Non-pigmented ciliary epithelial cell (primary cell): ENCODE data around the gene KCND3.

Experiments used
- DNase-seq: peaks from one replicate; pipeline ENCODE4 v3.0.0-alpha.2; 2010; ENCODE audit warnings: low read depth

The KCND3 gene

DNA sequence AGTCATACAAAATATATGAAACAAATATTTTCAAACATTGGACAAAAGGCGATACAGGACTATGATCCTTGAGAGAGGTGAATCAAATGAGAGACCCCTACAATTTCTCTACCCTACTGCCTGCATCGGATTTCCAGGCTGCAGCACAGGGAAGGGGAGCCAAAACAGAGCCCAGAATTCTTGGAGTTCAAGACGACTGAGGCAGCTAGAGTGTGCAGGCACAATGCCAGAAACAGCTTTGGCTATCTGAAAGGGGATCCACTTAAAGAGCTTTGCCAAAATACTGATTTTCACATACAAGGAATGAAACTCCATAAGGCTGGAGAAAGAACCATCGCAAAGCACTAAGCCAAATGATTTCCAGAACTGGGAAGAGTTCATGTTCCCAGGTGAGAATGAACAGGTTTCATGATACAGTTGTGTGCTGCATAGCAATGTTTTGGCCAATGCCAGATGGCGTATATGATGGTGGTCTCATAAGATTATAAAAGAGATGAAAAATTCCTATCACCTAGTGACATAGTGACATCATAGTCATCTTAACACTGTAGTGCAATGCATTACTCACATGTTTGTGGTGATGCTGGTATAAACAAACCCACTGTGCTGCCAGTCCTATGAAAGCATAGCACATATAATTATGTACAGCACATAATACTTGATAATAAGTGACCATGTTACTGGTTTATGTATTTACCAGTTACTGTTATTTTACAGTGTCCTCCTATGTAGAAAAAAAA, 77.5 kb downstream of the KCND3 start:
- no peak for DNase-seq

DNA sequence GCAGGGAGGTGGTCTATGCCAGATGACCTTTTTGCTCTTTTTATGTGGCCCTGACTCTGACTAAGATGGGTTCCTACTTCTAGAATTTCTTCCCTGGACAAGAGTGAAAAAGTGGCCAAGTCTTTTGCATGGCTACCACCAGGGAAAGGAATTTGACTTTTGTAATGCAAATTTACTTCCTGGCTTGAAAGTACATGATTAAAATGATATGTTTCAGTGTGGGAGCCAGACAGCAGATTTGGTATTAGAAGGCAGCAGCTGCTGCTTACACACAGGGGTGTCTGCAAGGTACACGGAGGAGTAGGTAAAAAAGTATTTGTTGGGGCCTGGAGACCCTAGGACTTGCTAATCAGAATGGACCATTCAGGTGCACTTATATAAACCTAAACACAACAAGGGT, 78.4 kb downstream of the KCND3 start:
- DNase-seq: no peak

DNA sequence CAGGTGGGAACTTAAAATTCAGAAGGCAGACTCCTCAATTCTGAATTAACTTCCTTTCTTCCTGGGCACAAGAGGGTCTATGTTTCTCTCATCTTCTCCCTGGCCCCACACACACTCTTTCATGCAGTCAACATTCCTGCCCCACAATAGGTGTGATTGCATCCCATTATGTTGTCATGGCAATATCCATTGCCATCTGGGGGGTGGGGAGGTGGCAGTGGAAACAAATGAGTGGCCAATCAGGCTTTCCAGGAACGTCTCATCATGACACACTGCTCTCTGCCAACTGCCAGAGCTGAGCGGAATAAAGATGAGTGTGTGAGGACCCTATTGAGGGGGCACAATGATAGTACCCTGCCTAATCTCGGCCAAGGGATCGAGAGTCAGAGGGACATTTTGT, 80.4 kb downstream of the KCND3 start:
- DNase-seq: no peak

DNA sequence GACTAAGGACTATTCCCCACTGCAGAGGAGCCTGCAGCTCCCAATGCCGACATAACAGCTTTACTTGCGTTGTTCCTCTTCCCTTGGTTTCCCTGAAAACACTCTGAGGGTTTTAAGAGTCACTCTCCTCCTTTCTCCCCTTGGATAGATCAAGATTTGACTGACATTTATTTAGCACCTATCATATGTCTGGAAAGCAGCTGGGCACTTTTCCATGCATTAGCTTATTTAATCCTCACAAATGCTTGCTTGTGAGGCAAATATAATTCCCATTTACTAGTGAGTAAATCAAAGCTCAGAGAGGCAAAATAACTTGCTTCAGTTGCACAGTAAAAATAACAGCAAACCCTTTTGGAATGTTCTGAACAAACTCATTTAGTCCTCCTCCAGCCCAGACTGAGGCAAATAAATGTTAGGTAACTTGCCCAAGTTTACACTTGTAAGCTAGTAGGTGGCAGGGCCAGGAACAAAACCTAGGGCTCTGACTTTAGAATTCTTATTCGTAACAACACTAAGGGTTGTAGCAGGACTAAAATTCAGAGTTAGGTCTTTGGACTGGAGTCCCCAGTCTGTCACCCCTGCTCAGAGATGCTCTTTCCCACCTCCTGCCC, 81.4 kb downstream of the KCND3 start:
- DNase-seq: no peak

DNA sequence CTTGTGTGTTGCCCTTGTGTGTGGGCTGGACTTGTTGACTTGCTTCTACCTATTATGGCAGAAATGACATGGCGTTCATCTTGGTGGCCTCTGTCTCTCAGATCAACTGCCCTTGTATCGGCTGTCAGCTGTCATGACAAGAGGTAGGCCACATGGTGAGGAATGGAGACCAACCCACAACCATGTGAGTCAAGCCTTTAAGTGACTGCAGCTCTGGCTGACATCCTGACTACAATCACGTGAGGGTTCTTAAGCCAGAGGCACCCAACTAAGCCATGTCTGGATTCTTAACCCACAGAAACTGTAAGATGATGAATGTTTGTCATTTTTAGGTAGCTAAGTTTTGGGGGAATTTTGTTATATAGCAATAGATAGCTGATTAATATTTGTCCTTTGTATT, 82.1 kb downstream of the KCND3 start:
- no peak for DNase-seq

DNA sequence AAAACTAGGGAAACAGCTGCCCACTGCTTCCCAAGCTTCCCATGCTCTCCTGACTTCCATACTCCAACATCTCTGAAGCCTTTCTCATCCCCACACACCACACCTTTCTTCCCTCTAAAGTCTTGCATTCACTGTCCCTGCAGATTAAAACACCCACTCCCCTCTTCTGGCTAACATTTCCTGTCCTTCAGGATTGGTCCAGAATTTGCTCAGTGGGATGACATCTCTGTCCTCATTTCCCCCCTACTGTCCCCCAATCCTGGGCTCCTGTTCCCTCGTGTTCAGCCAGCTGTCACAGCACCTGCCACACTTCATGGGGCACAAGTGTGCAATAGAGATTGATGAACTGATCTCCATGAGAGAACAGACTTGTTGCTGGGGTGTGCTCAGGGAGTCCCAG, 82.7 kb downstream of the KCND3 start:
- no peak for DNase-seq

DNA sequence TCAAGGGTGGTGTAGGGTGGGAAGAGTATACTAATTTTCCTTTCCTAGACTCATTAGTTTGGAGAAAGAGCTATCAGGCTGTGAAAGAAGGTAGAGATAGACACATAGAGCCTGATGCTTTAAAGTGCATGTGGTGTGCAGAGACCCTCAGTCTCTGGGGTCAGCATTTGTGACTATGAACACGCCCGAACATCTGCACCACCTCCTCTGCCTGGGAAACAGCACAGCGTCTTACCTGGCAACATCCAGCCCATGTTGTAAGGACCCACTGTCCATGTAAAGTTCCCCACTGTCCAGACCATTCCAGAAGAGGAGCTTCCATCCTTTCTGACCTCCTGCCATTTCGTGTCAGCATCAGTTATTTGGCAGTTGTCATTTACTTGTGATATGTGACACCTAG, 83.4 kb downstream of the KCND3 start:
- DNase-seq: no peak

DNA sequence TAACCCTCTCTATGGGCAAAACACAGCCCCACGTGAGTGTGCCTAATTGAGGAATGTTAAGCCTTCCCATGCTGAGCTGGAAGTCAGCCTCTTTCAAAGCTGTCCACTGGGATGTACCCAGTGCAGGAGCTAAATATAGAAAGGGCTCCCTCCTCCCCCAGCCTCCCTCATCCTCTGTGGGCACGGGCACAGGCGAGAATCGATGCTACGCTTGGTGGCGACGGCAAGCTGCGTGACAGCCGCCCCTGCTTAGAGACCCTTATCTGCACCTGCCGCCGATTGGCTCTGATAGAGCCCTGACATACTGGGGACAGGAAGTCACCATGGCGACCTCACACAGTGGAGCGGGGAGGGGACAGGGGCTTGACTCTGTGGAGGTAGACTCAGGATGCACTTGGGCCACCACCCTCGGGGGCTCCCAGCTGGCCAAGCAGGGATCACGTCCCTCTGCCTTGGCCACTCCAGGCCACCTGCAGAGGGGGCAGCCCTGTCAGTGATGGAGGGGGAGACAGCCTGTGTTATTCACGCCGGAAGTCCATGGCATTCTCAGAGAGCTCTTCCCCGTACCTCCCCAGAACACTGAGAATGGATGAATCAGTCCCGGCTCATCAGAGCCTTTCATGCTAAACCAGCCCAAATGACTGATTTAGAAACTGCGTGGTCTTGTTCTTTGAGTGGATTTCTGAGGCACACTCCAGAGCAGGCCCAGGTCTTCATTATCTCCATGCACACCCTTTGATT, 84.8 kb downstream of the KCND3 start:
- DNase-seq: no peak

DNA sequence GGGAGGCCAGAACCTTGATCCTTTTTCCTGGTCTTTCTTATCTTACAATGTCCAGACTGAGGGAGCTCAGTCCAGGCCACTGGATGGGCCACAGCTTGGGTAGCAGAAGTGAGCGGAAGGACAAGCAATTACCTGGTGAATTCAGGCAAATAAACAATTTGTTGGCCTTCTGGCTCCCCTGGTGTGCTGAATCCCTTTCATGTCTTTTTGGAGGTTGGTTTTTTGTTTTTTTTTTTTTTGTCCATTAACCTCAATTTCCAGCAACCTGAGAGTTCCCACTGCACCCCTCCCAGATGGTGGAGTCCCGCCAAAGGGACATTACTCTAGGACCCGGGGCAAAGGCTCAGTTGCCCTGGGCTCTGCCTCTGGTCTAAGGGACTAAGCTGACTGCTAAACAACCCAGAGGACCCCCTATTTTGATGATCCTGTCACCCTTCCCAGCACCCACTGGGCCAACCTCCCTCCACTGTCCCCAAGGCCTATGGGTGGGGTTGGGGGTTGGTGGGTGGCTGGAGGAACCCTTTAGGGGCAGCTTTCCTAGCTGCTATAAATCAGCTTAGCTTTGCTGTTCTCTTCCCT, 85.5 kb downstream of the KCND3 start:
- no peak for DNase-seq

DNA sequence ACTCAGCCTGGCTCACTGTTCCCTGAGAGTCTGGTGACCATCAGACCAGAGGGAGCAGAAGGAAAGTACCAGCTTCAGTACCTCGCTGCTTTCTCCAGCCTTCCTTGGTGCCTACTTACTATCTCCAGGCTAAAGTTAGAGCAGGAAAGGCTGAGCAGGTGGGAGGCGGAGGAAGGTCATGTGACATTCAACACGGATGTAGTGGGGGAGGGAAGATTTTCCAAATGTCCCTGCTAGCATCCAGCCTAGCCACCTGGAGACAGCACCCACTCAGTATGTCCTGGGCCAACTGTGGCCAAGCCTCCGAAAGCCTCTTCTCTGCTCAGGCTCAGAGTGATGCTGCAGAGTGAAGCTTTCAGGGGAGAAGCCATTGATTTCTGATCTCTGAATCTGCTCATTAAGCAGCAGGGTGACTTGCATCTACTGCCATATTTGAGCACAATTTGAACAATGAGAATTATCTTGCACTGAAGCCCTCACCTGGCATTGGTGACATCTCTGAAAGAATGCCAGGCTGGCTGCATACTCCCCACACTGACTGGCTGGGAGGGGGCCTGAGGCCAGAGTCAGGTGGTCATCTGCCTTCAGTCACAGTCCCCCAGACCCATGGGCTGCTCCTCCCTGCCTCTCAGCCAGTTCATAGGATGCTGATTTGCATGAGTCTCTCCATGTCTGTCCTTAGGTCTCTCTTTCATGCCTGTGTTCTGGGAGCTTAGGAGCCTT, 86.2 kb downstream of the KCND3 start:
- DNase-seq: no peak

DNA sequence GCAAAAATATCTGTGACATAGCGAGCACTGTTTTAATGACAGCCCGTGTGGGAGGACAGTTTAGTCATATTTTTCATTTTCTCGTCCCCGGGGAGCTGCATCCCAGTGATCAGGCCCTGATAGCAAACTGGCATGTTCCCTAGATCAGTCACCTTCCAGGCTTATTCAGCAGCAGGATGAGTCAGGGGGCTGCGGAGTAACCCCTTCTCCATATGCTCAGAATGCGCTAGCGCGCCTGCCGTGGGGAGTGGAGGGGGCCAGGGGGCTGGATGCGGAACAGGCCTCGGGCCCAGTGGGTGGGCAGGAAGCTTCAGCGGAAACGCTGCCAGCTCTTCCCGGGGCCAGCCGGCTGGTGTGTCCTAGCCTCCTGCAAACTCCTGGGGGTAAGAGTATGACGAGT, 94.0 kb downstream of the KCND3 start:
- DNase-seq: no peak

DNA sequence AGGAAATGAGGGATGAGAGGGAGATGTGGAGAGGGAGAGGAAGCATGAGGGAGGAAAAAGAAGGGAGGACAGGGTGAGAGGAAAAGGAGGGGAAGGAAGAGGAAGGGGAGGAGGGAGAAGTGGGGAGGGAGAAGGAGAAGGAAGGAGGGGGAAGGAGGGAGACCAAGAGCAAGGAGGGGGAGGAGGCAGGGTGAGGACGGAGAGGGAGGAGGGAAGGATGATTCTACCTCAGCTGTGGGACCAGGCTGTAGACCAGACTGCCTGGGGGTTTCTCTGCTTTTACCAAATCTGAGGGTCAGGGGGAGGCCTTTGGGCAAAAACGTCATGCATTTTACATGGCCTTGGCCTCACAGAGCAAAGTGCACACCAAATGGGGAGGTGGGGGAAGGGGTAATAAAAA, 94.5 kb downstream of the KCND3 start:
- DNase-seq: no peak

DNA sequence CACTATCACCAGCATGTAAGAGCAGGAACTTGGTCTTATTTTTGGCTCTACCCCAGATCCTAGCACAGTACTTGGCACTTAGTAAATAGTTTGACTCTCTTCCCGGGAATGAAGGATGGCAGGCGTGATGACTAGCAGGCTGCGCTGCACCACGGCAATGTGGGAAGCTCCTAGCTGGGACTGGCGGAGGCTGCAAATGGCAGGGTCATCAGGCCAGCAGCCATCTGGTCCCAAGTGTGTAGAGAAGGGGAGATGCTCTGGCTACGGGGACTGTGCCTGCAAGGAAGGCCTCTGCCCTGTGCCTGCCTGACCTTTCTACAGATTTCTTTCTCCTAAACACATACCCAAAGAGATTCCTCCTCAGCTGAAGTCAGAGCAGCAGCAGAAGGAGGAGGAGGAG, 95.0 kb downstream of the KCND3 start:
- DNase-seq: no peak

DNA sequence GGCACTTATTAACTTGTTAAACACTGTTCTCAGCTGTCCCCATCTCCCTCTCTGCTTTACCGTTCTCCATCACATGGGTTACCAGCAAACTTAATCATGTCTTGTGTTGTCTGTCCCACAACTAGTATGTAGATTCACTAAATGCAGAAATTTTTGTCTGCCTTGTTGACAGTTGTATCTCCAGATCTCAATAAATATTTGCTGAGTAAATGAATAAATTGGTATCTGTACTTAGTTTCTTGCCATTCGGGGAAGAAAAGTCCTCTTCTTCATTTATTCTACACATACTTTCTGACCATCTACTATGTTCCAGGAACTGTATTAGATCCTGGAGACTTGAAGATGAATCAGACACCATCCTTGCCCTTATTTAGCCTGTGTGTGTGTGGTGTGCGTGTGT, 97.9 kb downstream of the KCND3 start:
- no peak for DNase-seq

DNA sequence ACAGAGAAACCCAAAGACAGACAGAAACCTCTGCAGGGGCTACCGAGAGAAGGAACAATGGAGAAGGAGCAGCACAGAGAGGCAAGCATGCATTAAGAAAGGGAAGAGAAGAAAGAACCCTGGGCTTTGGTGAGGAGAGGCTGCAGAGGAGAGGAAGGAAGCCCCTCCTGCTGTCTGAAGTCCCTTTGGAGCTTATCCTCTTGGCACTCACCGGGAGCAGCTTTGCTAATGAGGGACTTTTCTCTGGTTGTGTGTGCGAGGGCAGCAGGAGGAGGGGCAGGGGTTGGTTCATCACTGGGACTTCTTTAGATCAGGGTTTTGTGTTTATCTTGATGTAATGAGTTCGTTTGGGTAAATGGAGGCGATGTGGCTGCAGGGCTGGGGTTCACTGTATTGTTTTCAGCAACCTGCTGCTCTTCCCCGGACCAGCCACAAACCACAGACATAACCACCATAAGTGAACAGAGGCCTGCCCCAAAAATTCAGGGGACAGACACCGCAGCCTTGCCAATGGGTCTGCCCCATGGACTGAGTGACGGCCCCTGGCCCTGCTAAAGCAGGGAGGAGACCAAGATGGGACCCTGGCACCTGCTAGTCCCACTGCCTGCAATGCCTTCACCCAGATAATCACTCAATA, 100.6 kb downstream of the KCND3 start:
- DNase-seq: no peak

DNA sequence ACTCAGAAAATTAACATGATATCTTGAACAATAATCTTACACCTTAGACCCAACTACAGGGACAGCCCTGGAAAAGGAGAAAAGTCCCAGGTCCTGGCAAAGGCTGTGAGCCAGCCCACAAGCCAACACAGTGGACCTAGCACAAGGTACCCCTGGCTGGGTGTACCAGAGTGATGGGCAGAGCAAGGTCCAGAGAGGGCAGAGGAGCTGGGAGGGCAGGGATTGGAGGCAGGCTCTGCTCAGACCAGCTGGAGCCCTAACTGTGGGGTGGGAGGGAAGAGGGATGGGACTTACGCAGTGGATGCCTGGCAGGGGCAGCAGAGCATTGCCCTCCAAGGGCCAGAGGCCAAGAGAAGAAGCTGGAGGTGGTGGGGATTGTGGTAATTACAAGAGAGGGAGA, 101.6 kb downstream of the KCND3 start:
- no peak for DNase-seq

DNA sequence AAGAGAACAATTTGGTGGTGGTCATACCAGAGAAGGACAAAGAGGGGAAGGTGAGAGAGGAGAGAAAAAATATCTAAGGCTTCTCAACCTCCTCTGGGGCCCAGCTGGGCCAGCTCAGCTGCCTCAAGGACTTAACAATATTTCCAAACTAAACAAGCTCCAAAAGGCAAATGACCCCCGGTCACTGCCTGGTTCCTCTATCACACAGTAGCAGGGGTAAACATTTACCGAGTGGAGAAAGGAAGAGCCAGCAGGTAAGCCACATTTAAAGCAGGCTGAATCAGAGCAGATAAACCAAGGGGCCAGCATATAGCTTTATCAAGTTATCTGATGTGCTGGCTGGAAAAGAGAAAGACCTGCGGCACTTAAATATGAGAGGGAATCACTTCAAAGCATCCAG, 102.1 kb downstream of the KCND3 start:
- DNase-seq: no peak

DNA sequence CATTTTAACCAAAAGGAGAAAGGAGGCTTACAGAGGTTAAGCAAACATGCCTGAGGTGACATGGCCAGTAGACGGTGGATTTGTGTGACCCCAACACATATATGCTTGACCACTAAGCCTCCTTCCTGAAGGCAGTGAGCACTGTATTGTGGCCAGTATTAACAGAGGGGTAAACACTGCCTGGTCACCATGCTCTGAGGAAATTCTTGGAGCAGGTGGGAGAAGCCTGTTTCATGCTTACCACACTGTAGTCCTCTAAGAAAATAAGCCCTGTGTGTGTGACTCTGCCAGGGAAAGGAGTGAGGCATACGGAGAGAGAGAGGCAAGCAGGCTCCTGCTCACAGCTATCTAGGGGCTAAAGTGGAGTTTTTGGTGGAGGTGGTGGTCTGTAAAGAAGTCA, 102.7 kb downstream of the KCND3 start:
- DNase-seq: no peak

DNA sequence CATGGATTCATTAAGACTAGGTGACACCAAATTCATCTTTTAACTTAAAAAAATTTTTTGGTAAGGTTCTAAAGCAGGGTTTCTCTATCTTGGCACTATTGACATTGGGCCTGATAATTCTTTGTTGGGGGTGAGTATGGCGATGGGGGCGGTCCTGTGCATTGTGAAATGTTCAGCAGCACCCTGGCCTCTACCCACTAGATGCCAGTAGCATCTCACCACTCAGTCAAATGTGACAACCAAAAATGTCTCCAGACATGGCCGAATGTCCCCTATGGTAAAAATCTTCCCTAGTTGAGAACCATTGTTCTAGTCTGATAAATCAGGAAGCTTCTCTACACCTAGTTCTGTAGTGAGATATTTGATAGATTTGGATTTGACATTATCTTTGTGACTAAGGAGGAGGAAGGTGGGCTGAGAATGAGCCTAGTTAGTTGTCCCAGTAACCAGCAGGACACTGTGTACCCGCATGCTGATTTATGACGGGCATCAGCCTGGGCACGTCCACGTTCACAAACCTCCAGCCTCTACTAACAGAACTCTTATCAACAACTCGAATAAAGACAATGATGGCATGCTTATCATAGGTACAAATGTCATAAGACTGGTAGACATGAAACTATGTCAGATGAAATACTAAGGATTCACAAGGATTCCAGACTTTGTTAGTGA, 104.6 kb downstream of the KCND3 start:
- no peak for DNase-seq

DNA sequence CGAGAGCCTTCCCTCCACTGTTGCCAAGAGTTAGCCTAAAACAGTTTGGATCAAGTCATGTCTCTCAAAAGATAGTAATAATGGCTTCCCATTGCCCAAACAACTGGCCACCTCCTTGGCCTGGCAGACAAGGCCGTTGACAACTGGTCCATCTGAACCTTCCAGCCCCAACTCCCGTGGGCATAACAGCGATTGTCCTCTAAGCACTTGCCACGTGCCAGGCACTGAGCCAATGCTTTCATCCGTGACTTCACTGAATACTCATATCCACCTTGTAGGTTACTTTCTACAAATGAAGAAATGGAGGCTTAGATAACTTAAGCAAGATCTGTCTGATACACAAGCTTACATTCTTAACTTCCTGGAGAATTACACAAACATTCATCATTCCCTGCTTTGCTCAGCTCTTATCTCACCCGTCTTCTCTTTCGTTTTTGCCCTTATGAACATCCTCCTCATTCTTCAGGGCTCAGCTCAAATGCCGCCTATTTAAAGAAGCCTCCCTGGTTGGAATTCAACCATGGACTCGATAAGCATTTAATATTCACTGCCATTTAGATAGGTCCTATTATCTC, 106.4 kb downstream of the KCND3 start:
- DNase-seq: no peak

DNA sequence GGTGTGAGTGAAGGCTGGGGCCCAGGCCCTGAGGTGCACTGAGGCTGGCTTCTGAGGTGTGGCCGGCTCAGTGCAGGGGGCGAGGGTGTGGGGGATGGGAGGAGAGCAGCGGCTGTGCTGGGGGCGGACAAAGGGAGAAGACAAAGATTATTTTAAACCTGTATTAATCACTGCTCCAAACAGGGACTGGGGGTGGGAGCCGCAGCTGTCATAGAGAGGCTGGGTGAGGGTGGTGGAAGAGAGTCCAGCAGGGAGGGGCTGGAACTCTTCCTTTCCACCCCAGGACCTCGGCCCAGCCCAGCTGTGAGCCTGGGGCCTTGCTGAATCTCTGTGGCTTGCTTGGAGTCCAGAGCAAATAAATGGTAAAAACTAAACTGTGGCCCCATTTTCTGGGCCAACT, 106.9 kb downstream of the KCND3 start:
- no peak for DNase-seq
